GM12891 (cell line): ENCODE measurements around the gene SFMBT2.

Experiments
- POLR2A ChIP-seq: IDR thresholded peaks from 2 replicates; pipeline ENCODE4 v1.6.1; 2011; ENCODE audit warnings: low read depth, low read length, control low read depth
- POLR2AphosphoS5 ChIP-seq: IDR thresholded peaks from 2 replicates; pipeline ENCODE4 v1.6.1; 2011; ENCODE audit warnings: low read depth, low read length, control low read depth
- SPI1 ChIP-seq: IDR thresholded peaks from 2 replicates; pipeline ENCODE4 v1.6.1; 2011; ENCODE audit warnings: low read depth, low read length, control low read depth
- TAF1 ChIP-seq: IDR thresholded peaks from 2 replicates; pipeline ENCODE4 v1.6.1; 2011; ENCODE audit warnings: low read depth, low read length, control low read depth

- TF ChIP-seq POLR2A (no peak), TAF1 (no peak), SPI1 (no peak), POLR2AphosphoS5 (no peak)
These were observed 280.5 kb downstream of the SFMBT2 start for GRCh38 chr10:7130191-7130911.
